AG04449 (cell line): ENCODE measurements around the gene RER1.

Experiments used
- CTCF ChIA-PET: fragments of 350-600 bp; formaldehyde crosslinking; extraction: SDS; loops from one replicate; lab custom pipeline; 2021; ENCODE audit warnings: antibody characterized with exemption; lab: Yijun Ruan, JAX
- POLR2A ChIA-PET: fragments of 400-600, 350-600 bp; formaldehyde crosslinking; extraction: SDS; loops from one replicate; lab custom pipeline; 2020; ENCODE audit warnings: antibody characterized with exemption, inconsistent platforms; lab: Yijun Ruan, JAX
- DNase-seq: peaks from one replicate; pipeline ENCODE4 v3.0.0-alpha.2; 2010; ENCODE audit warnings: low read depth, low spot score
- H3K4me3 ChIP-seq: 2 replicates; pipeline ENCODE4 v1.5.1; 2011; ENCODE audit warnings: low read depth, mild to moderate bottlenecking, control low read depth, low read length
- CTCF ChIP-seq: IDR thresholded peaks from one replicate; pipeline ENCODE4 v1.5.1; 2011; ENCODE audit warnings: mild to moderate bottlenecking, moderate library complexity, low read length, control low read depth, inconsistent platforms; ENCODE audit not compliant: insufficient read depth; ENCODE audit errors: missing control alignments

RER1 gene

GRCh38 chr1:2345297-2346075 is 46.2 kb upstream of the RER1 start:
- ChIA-PET POLR2A (no interaction called here), CTCF (no interaction called here)
- H3K4me3 ChIP-seq, result no peak overlapping the region
- no peak for TF ChIP-seq CTCF
- DNase-seq, result no peak

GRCh38 chr1:2346691-2347408 is 44.8 kb upstream of the RER1 start:
- ChIA-PET POLR2A (no interaction called here), CTCF (interaction anchor here (1.3 kb wide), 1 partner anchor 35 kb away, joined by 4 read pairs; no protein-coding TSS in a partner anchor)
- no peak overlapping the region for H3K4me3 ChIP-seq
- DNase-seq, result no peak
- TF ChIP-seq CTCF, result no peak

GRCh38 chr1:2347409-2347785 is 44.2 kb upstream of the RER1 start:
- ChIA-PET POLR2A (no interaction called here), CTCF (interaction anchor here (1.3 kb wide), 1 partner anchor 35 kb away, joined by 4 read pairs; no protein-coding TSS in a partner anchor)
- no peak for DNase-seq
- no peak overlapping the region for H3K4me3 ChIP-seq
- no peak for TF ChIP-seq CTCF

- no peak for DNase-seq
- CTCF ChIA-PET, result no interaction called here
- no peak for TF ChIP-seq CTCF
- POLR2A ChIA-PET, result no interaction called here
- no peak overlapping the region for H3K4me3 ChIP-seq
Measured at GRCh38 chr1:2347896-2348295, 43.7 kb upstream of the RER1 start.

- no peak overlapping the region for H3K4me3 ChIP-seq
- ChIA-PET CTCF (no interaction called here), POLR2A (no interaction called here)
- no peak for DNase-seq
- no peak for TF ChIP-seq CTCF
Measured at GRCh38 chr1:2348346-2349325, 43.0 kb upstream of the RER1 start.

- no peak for DNase-seq
- ChIA-PET CTCF (interaction anchor here (0.7 kb wide), 1 partner anchor 11 kb away, joined by 3 read pairs; no protein-coding TSS in a partner anchor), POLR2A (no interaction called here)
- TF ChIP-seq CTCF, result no peak
- no peak overlapping the region for H3K4me3 ChIP-seq
Measured at GRCh38 chr1:2349806-2350205, 41.8 kb upstream of the RER1 start.
